PC-3 (cell line): ENCODE data around the gene PLA2G2C.

Experiments
- CTCF ChIP-seq: fragments of 300-600 bp; sonication (generic); conservative IDR thresholded peaks from 2 replicates; pipeline ENCODE4 v1.5.1; 2017; ENCODE audit warnings: antibody characterized with exemption, low read depth, mild to moderate bottlenecking, low read length
- EZH2 ChIP-seq: fragments of 300-600 bp; sonication (generic); IDR thresholded peaks from one replicate; pipeline ENCODE4 v1.6.1; 2017; ENCODE audit warnings: antibody characterized with exemption, mild to moderate bottlenecking, low read length; ENCODE audit not compliant: unreplicated experiment
- EZH2phosphoT487 ChIP-seq: fragments of 300-600 bp; sonication (generic); IDR thresholded peaks from 2 replicates; pipeline ENCODE4 v1.6.1; 2018; ENCODE audit warnings: mild to moderate bottlenecking, antibody characterized with exemption, low read length, borderline replicate concordance

GRCh38 chr1:20190256-20191160 is 4.2 kb upstream of the PLA2G2C start:
- TF ChIP-seq CTCF (no peak), EZH2phosphoT487 (no peak), EZH2 (no peak)
